Activated B cell treated with CpG ODN at 0.5 μM for 24 hours (primary cell): ENCODE measurements around the gene ABCA8. TPM values are rescaled to one million over a fixed set of nuclear protein-coding genes. Genes with fewer than 3 reads are reported as not detected.

Source experiments
- ATAC-seq: fragments of 200-7000 bp; cut with Tn5 transposase; one replicate; pipeline ENCODE4 v1.10.0; 2021; ENCODE audit warnings: low read depth, mild to moderate bottlenecking, moderate library complexity
- CTCF ChIA-PET: fragments of 350-600 bp; sonication (Branson Sonifier 250); formaldehyde crosslinking; loops from one replicate; lab custom pipeline; 2021; ENCODE audit warnings: antibody characterized with exemption; lab: Charles Lee
- POLR2A ChIA-PET: fragments of 350-600 bp; sonication (Branson Sonifier 250); formaldehyde crosslinking; loops from one replicate; lab custom pipeline; 2021; ENCODE audit warnings: antibody characterized with exemption; lab: Charles Lee
- DNase-seq: peaks from one replicate; pipeline ENCODE4 v3.0.0; 2022
- H3K27ac Mint-ChIP-seq: one replicate; pipeline ENCODE4 v1.8.0; 2020; ENCODE audit warnings: mixed read lengths
- H3K27me3 Mint-ChIP-seq: one replicate; pipeline ENCODE4 v1.8.0; 2021; ENCODE audit warnings: mixed read lengths
- H3K36me3 Mint-ChIP-seq: one replicate; pipeline ENCODE4 v1.8.0; 2021; ENCODE audit warnings: low read depth, mixed read lengths
- H3K4me1 Mint-ChIP-seq: one replicate; pipeline ENCODE4 v1.8.0; 2021; ENCODE audit warnings: mixed read lengths
- H3K4me3 Mint-ChIP-seq: one replicate; pipeline ENCODE4 v1.8.0; 2020; ENCODE audit warnings: mild to moderate bottlenecking, mixed read lengths
- H3K9me3 Mint-ChIP-seq: one replicate; pipeline ENCODE4 v1.8.0; 2020; ENCODE audit warnings: mixed read lengths
- CTCF ChIP-seq: fragments of 200-600 bp; IDR thresholded peaks from one replicate; pipeline ENCODE4 v1.8.0; 2022; ENCODE audit warnings: antibody characterized with exemption, mild to moderate bottlenecking
- intact Hi-C: fragments of 100-400 bp; cut with micrococcal nuclease; formaldehyde crosslinking; loops from one replicate; pipeline ENCODE4 v1.15.1; 2024
- total RNA-seq: library from RNA; stranded (reverse); gene quantifications from 2 replicates; pipeline ENCODE4 v1.2.3, GENCODE V29; 2022

Gene ABCA8
- total RNA-seq, 1 donor from 2014 or later, result not detected

GRCh38 chr17:68840073-68840472 lies 115.1 kb downstream of the ABCA8 start:
- no peaks in the 10 kb centered on the region for H3K27me3 Mint-ChIP-seq
- no peak overlapping the region for H3K4me3 Mint-ChIP-seq
- POLR2A ChIA-PET, result no interaction called here
- H3K9me3 Mint-ChIP-seq, result peaks cover 1% of the 10 kb centered on the region
- no peak for ATAC-seq
- H3K27ac Mint-ChIP-seq, result no peak overlapping the region
- TF ChIP-seq CTCF, result no peak
- no peaks in the 10 kb centered on the region for H3K36me3 Mint-ChIP-seq
- intact Hi-C loops, result no loop called here
- H3K4me1 Mint-ChIP-seq, result no peaks in the 10 kb centered on the region
- DNase-seq, result no peak
- CTCF ChIA-PET, result no interaction called here

- Mint-ChIP-seq H3K36me3 (no peaks in the 10 kb centered on the region), H3K4me1 (no peaks in the 10 kb centered on the region), H3K27me3 (peaks cover 5% of the 10 kb centered on the region), H3K4me3 (no peak overlapping the region), H3K9me3 (no peaks in the 10 kb centered on the region), H3K27ac (no peak overlapping the region)
- no peak for DNase-seq
- ChIA-PET POLR2A (no interaction called here), CTCF (no interaction called here)
- TF ChIP-seq CTCF, result no peak
- intact Hi-C loops, result no loop called here
- no peak for ATAC-seq
These were observed 120.1 kb downstream of the ABCA8 start for GRCh38 chr17:68835071-68835470.

GRCh38 chr17:68834328-68834836 lies 120.8 kb downstream of the ABCA8 start:
- no peaks in the 10 kb centered on the region for H3K36me3 Mint-ChIP-seq
- CTCF ChIA-PET, result no interaction called here

GRCh38 chr17:68832109-68832802 lies 122.9 kb downstream of the ABCA8 start:
- no peaks in the 10 kb centered on the region for H3K36me3 Mint-ChIP-seq
- H3K4me1 Mint-ChIP-seq, result no peaks in the 10 kb centered on the region
- TF ChIP-seq CTCF, result no peak
- H3K27ac Mint-ChIP-seq, result no peak overlapping the region
- POLR2A ChIA-PET, result no interaction called here
- no peaks in the 10 kb centered on the region for H3K9me3 Mint-ChIP-seq
- no peak overlapping the region for H3K4me3 Mint-ChIP-seq
- H3K27me3 Mint-ChIP-seq, result peaks cover 7% of the 10 kb centered on the region
- CTCF ChIA-PET, result no interaction called here
- DNase-seq, result no peak
- intact Hi-C loops, result no loop called here
- ATAC-seq, result no peak

More at GRCh38 chr17:68834328-68834836, 120.8 kb downstream of the ABCA8 start:
- H3K27ac Mint-ChIP-seq, result no peak overlapping the region
- H3K27me3 Mint-ChIP-seq, result peaks cover 5% of the 10 kb centered on the region
- intact Hi-C loops, result no loop called here
- DNase-seq (no peak), ATAC-seq (no peak)
- POLR2A ChIA-PET, result no interaction called here
- TF ChIP-seq CTCF, result no peak
- no peaks in the 10 kb centered on the region for H3K4me1 Mint-ChIP-seq
- H3K4me3 Mint-ChIP-seq, result no peak overlapping the region
- no peaks in the 10 kb centered on the region for H3K9me3 Mint-ChIP-seq

- ATAC-seq, result no peak
- TF ChIP-seq CTCF, result no peak
- CTCF ChIA-PET, result no interaction called here
- Mint-ChIP-seq H3K4me3 (no peak overlapping the region), H3K4me1 (no peaks in the 10 kb centered on the region), H3K27ac (no peak overlapping the region), H3K9me3 (no peaks in the 10 kb centered on the region), H3K27me3 (peaks cover 7% of the 10 kb centered on the region), H3K36me3 (no peaks in the 10 kb centered on the region)
- intact Hi-C loops, result no loop called here
- POLR2A ChIA-PET, result no interaction called here
- no peak for DNase-seq
These were observed 124.0 kb downstream of the ABCA8 start for GRCh38 chr17:68831170-68831569.
